ENCODE measurements around the gene FCHSD1.
A peak's percentile ranks its signal among the peaks of the same experiment; 100 is the strongest.

FCHSD1 gene

DNA sequence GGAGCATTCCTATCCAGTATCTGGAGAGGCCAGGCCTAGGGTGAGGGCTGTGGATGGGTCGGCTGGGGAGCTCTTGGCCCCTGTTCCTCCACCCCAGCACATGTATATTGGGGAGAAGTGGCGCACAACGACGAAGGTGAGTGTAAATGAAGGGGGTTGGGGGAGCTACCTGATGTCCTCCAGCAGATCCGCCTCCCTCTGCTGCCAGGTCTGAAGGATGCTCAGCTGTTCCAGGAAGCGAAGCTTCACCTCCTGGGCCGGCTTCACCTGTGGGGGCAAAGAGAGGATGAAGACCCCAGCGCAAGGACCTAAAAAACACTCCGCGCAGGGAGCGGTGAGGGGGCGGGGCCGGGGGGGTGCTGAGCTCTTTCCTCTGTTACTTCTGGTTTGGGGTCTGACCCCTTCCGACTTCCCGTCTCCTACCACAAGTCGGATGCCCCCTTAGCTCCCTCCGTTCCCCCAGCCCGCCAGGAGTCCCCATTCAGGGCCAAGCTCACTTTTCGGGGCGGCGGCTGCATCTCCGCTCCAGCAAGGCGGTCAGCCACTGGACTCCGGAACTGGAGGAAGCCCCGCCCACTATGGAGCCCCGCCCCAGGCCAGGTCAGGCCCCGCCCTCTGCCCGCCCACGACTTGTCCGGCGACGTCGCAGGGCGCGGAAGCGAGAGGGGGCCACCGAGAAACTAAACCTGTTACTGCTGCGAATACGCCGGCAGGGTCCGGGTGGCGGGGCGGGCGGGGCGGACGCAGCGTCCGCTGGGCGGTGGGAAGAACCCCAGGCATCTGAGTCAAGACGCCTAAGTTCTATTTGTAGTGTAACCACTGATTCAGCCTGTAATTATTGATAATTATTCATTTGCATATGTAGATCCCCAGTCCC, at the start of gene FCHSD1:
Gene FCHSD1, minus strand, starts transcription at position 568 of the 877 bp plus-strand sequence. Its CDS starts 50 bp downstream, at position 518.
- TF ChIP-seq, protein P1, sequence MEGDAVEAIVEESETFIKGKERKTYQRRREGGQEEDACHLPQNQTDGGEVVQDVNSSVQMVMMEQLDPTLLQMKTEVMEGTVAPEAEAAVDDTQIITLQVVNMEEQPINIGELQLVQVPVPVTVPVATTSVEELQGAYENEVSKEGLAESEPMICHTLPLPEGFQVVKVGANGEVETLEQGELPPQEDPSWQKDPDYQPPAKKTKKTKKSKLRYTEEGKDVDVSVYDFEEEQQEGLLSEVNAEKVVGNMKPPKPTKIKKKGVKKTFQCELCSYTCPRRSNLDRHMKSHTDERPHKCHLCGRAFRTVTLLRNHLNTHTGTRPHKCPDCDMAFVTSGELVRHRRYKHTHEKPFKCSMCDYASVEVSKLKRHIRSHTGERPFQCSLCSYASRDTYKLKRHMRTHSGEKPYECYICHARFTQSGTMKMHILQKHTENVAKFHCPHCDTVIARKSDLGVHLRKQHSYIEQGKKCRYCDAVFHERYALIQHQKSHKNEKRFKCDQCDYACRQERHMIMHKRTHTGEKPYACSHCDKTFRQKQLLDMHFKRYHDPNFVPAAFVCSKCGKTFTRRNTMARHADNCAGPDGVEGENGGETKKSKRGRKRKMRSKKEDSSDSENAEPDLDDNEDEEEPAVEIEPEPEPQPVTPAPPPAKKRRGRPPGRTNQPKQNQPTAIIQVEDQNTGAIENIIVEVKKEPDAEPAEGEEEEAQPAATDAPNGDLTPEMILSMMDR (IDR thresholded peaks at IDR 0.05; ENCODE audit: insufficient read depth, low read length, poor library complexity, severe bottlenecking): no peak
- Histone ChIP-seq H3K27me3 (replicated peaks; ENCODE audit: control insufficient read depth, insufficient read depth, low read length) (no peaks in the 10 kb centered on the region), H3K36me3 (ENCODE audit: control insufficient read depth, insufficient read depth, low read length) (peaks cover 5% of the 10 kb centered on the region), H3K4me3 (replicated peaks; ENCODE audit: low read depth, low read length) (peak within 1 kb of the TSS; percentile 83)
- DNase-seq (ENCODE audit: extremely low read depth, insufficient read length): peak; percentile 92

DNA sequence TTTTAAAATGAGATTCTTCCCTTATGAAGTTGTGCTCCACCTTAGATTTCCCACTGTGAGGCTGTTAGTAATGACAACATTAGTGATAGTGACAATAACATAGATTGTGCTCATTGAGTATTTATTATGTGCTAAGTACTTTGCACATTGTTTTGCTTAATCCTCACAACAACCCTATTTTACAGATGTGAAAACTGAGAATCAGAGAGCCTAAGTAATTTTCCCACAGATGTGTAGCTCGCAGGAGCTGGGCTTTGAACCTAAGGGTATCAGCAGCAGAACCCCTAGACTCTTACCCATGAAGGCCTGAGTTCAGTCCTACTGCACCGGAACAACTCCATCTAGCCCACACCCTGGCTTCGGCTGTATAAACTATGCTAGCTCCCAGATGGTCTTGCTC, 46.4 kb upstream of the FCHSD1 start:
- peaks cover 4% of the 10 kb centered on the region for H3K27me3 ChIP-seq (replicated peaks; ENCODE audit: control insufficient read depth, insufficient read depth, low read length)

DNA sequence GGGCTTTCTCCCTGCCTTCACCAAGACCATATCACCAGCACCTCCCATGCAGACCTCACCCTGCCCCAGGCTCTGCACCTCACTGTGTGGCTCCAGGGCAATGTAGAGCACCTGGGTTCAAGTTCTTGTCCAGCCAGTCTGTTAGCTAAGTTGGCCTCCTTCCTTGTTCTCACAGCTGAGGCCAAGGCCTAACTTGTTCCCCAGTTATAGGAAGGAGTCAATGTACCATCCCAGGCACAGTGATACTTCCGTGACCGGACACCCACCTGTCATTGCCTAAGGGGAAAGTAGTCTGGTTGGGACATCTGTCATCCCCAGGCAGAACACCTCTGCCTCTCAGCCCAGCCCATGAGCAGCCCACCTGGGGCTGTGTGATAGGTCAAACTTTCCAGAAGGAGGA, 45.2 kb upstream of the FCHSD1 start:
- TF ChIP-seq, protein P1 (IDR thresholded peaks at IDR 0.05; ENCODE audit: insufficient read depth, low read length, poor library complexity, severe bottlenecking): no peak
- Histone ChIP-seq H3K4me3 (replicated peaks; ENCODE audit: low read depth, low read length) (no peak overlapping the region), H3K27me3 (replicated peaks; ENCODE audit: control insufficient read depth, insufficient read depth, low read length) (peaks cover 4% of the 10 kb centered on the region), H3K36me3 (ENCODE audit: control insufficient read depth, insufficient read depth, low read length) (no peaks in the 10 kb centered on the region)
- DNase-seq (ENCODE audit: extremely low read depth, insufficient read length): no peak

More for the DNA sequence above, 46.4 kb upstream of the FCHSD1 start:
- DNase-seq (ENCODE audit: extremely low read depth, insufficient read length): no peak
- Histone ChIP-seq H3K36me3 (ENCODE audit: control insufficient read depth, insufficient read depth, low read length) (no peaks in the 10 kb centered on the region), H3K4me3 (replicated peaks; ENCODE audit: low read depth, low read length) (no peak overlapping the region)
- TF ChIP-seq, protein P1 (IDR thresholded peaks at IDR 0.05; ENCODE audit: insufficient read depth, low read length, poor library complexity, severe bottlenecking): no peak

DNA sequence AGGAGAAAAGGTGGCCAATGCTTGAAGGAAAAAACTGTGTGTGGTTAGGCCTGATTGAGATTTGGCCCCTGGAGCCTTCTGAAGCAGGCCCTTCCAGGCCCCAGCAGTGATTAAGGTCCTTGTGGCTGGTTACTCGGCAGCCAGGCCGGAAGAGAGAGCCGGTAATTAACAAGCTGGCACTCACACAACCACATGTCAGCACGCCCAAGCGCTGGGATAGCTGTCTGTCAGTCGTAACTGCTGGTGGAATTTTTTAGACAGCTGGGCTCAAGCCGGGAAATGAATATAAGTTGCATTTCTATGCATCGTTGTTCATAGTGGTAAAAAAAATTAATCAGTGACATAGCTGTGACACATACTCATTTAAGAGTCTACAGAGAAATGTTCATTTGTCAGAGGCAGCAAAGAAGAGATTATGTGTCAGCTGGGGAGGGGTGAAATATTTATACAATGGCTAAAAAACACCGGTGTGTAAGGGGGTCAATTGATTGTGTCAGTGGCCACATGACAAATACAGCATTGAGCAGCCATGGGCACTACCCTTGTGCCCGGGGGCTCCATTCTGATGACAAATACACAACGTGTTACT, 44.5 kb upstream of the FCHSD1 start:
- Histone ChIP-seq H3K27me3 (replicated peaks; ENCODE audit: control insufficient read depth, insufficient read depth, low read length) (peaks cover 4% of the 10 kb centered on the region), H3K36me3 (ENCODE audit: control insufficient read depth, insufficient read depth, low read length) (no peaks in the 10 kb centered on the region), H3K4me3 (replicated peaks; ENCODE audit: low read depth, low read length) (no peak overlapping the region)
- TF ChIP-seq, protein P1 (IDR thresholded peaks at IDR 0.05; ENCODE audit: insufficient read depth, low read length, poor library complexity, severe bottlenecking): no peak
- no peak for DNase-seq (ENCODE audit: extremely low read depth, insufficient read length)

DNA sequence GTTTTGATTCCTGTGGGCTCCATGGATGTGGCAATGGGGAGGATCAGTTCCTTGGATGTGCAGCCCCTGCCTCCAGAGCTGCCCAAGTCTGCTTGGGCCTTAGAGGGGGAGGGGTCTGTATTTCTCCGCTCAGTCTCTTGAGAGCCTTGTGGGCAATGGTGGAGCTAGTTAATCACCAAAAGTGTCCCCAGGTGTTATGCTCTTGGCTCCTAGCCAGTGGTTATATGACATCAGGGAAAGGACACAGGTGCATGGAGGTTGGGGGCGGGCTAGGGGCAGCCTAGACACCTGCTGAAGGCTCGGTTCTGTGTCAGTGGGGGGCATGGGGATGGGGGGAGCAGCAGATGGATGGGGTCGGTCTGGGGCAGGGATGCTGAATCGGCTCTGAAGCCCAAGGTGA, 43.3 kb upstream of the FCHSD1 start:
- no peak for DNase-seq (ENCODE audit: extremely low read depth, insufficient read length)
- Histone ChIP-seq H3K4me3 (replicated peaks; ENCODE audit: low read depth, low read length) (no peak overlapping the region), H3K27me3 (replicated peaks; ENCODE audit: control insufficient read depth, insufficient read depth, low read length) (peaks cover 4% of the 10 kb centered on the region), H3K36me3 (ENCODE audit: control insufficient read depth, insufficient read depth, low read length) (no peaks in the 10 kb centered on the region)
- TF ChIP-seq, protein P1 (IDR thresholded peaks at IDR 0.05; ENCODE audit: insufficient read depth, low read length, poor library complexity, severe bottlenecking): no peak

Measured in GM06990 (cell line).